Right forelimb (tissue), 1 donor: Measurements from ENCODE around the gene ACER1.
"Not testable (repeated sequence)": the region's sequence is repeated elsewhere in the genome, so short reads cannot be mapped to it uniquely, and the experiment has no call there.

ENCODE experiments used
- DNase-seq: peaks from one replicate; pipeline ENCODE4 v3.0.0-alpha.2; 2018

Gene ACER1, protein sequence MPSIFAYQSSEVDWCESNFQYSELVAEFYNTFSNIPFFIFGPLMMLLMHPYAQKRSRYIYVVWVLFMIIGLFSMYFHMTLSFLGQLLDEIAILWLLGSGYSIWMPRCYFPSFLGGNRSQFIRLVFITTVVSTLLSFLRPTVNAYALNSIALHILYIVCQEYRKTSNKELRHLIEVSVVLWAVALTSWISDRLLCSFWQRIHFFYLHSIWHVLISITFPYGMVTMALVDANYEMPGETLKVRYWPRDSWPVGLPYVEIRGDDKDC

GRCh38 chr19:6333439-6333838 is at the start of gene ACER1:
TSS of gene ACER1 (minus strand) at chr19:6333612. CDS start at chr19:6333551, 61 bp downstream.
- no peak for DNase-seq

- no peak for DNase-seq
Observed at GRCh38 chr19:6383188-6383587, 49.8 kb upstream of the ACER1 start.

GRCh38 chr19:6381030-6381750 is 47.8 kb upstream of the ACER1 start:
- no peak for DNase-seq

GRCh38 chr19:6379744-6380143 is 46.3 kb upstream of the ACER1 start:
- DNase-seq: no peak

DNA sequence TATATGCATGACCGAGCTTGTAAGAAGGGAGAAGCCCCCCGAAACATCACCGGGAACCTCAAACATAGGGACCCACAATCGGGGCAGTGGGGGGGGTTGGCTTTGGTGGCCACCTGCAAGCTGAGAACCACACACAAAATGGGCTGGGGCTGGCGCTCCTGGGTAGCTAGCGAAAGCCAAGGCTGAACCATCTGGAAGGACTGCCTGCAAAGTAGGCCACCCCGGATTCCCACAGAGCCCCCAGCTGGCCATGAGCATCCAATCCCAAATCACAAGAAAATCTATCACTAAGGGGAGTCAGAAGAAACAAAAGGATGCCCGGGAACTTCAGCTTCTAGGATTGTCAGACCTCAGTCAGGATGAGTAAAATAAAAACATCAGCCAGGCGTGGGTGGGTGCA is 45.1 kb upstream of the ACER1 start:
- no peak for DNase-seq

- no peak for DNase-seq
Observed at GRCh38 chr19:6378041-6378440, 44.6 kb upstream of the ACER1 start.

- no peak for DNase-seq
Observed at GRCh38 chr19:6376512-6377190, 43.2 kb upstream of the ACER1 start.

GRCh38 chr19:6375411-6376010 is 42.1 kb upstream of the ACER1 start, which contains the start of gene PSPN:
TSS of gene PSPN (minus strand) at chr19:6375933. CDS start at chr19:6375849, 84 bp downstream.
- no peak for DNase-seq

GRCh38 chr19:6374711-6375410 is 41.4 kb upstream of the ACER1 start:
- no peak for DNase-seq

DNA sequence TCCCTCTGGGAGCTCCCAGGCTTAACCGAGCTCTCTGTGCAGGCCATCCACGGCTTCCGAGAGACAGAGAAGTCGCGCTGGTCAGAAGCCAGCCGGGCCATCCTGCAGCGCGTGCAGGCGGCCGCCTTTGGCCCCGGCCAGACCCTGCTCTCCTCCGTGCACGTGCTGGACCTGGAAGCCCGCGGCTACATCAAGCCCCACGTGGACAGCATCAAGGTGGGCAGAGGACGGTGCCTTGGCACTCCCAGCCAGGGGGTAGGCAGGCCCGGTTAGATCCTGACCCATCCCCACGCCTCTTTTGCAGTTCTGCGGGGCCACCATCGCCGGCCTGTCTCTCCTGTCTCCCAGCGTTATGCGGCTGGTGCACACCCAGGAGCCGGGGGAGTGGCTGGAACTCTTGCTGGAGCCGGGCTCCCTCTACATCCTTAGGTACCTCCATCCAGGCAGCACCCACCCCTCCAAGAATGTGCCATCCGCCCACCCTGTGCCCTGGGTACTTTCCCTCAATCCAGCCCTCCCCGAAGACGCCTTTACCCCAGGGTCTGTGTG is 40.8 kb upstream of the ACER1 start:
- DNase-seq: no peak

- DNase-seq: no peak
Observed at GRCh38 chr19:6373813-6374108, 40.3 kb upstream of the ACER1 start.

GRCh38 chr19:6373096-6373812 is 39.8 kb upstream of the ACER1 start:
- peak; percentile 99 for DNase-seq

DNA sequence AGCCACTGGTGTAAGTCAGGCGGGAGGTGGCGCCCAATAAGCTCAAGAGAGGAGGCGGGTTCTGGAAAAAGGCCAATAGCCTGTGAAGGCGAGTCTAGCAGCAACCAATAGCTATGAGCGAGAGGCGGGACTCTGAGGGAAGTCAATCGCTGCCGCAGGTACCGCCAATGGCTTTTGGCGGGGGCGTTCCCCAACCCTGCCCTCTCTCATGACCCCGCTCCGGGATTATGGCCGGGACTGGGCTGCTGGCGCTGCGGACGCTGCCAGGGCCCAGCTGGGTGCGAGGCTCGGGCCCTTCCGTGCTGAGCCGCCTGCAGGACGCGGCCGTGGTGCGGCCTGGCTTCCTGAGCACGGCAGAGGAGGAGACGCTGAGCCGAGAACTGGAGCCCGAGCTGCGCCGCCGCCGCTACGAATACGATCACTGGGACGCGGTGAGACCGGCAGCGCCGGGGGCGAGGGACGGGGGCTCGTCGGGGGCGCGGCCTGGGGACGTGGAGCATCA is 39.2 kb upstream of the ACER1 start, which contains the start of gene ALKBH7:
Gene ALKBH7 (plus strand): TSS at position 201 of the 502 bp plus-strand sequence. CDS start 27 bp downstream, at position 228.
- DNase-seq: peak; percentile 96

- no peak for DNase-seq
Observed at GRCh38 chr19:6364353-6364752, 30.9 kb upstream of the ACER1 start.

DNA sequence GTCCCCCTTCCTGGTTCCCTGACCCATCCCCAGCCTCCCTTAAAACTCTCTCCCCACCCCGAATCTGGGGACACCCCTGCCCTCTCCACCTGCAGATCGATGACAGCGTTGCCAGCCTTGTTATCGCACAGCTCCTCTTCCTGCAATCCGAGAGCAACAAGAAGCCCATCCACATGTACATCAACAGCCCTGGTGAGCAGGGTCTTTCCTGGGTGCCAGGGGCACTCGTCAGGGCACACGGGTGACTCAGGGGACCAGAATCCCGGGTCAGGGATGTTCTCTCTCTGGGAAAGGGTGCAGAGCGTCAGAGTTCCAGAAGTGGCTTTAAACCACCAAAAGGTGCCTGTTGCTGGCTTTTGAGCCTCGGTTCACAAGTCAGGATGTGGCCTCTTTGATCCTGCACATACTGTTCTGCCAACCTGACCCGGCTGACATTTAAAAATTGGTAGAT is 29.0 kb upstream of the ACER1 start:
- DNase-seq: no peak

GRCh38 chr19:6362027-6362350 is 28.6 kb upstream of the ACER1 start:
- no peak for DNase-seq

- DNase-seq: not testable (repeated sequence)
Observed at GRCh38 chr19:6360857-6361216, 27.4 kb upstream of the ACER1 start.

- DNase-seq: not testable (repeated sequence)
Observed at GRCh38 chr19:6360445-6360844, 27.0 kb upstream of the ACER1 start.

GRCh38 chr19:6359568-6360341 is 26.3 kb upstream of the ACER1 start:
- DNase-seq: no peak

GRCh38 chr19:6358003-6358402 is 24.6 kb upstream of the ACER1 start:
- no peak for DNase-seq

DNA sequence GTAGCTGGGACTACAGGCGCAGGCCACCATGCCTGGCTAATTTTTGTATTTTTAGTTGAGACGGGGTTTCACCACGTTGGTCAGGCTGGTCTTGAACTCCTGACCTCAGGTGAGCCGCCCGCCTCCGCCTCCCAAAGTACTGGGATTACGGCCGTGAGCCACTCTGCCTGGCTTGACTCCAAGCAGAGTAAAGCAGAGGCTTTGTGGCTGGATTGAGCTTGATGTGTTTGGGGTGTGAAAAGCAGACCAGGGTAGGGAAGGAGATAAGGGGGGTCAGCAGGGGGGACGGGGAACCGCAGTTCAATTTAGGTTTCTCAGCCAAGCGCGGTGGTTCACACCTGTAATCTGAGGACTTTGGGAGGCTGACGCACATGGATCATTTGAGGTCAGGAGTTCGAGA is 23.8 kb upstream of the ACER1 start:
- DNase-seq: no peak
